GM12865 (cell line): ENCODE data around the gene CSRNP3.

Source experiments
- DNase-seq: peaks from one replicate; pipeline ENCODE4 v3.0.0; 2010; ENCODE audit warnings: low read depth
- H3K4me3 ChIP-seq: 2 replicates; pipeline ENCODE4 v1.5.1; 2011; ENCODE audit warnings: mild to moderate bottlenecking, low read depth, low read length, control low read depth
- TF ChIP-seq, protein P1 (sequence below): IDR thresholded peaks from 2 replicates; pipeline ENCODE4 v1.5.1; 2011; ENCODE audit warnings: low read length, control low read depth, low read depth, inconsistent platforms; ENCODE audit not compliant: insufficient read depth; ENCODE audit errors: missing control alignments

CSRNP3 gene

GRCh38 chr2:165623161-165623560 lies 153.7 kb downstream of the CSRNP3 start:
- H3K4me3 ChIP-seq = no peak overlapping the region
- DNase-seq = no peak
- TF ChIP-seq, protein P1, sequence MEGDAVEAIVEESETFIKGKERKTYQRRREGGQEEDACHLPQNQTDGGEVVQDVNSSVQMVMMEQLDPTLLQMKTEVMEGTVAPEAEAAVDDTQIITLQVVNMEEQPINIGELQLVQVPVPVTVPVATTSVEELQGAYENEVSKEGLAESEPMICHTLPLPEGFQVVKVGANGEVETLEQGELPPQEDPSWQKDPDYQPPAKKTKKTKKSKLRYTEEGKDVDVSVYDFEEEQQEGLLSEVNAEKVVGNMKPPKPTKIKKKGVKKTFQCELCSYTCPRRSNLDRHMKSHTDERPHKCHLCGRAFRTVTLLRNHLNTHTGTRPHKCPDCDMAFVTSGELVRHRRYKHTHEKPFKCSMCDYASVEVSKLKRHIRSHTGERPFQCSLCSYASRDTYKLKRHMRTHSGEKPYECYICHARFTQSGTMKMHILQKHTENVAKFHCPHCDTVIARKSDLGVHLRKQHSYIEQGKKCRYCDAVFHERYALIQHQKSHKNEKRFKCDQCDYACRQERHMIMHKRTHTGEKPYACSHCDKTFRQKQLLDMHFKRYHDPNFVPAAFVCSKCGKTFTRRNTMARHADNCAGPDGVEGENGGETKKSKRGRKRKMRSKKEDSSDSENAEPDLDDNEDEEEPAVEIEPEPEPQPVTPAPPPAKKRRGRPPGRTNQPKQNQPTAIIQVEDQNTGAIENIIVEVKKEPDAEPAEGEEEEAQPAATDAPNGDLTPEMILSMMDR = no peak

DNA sequence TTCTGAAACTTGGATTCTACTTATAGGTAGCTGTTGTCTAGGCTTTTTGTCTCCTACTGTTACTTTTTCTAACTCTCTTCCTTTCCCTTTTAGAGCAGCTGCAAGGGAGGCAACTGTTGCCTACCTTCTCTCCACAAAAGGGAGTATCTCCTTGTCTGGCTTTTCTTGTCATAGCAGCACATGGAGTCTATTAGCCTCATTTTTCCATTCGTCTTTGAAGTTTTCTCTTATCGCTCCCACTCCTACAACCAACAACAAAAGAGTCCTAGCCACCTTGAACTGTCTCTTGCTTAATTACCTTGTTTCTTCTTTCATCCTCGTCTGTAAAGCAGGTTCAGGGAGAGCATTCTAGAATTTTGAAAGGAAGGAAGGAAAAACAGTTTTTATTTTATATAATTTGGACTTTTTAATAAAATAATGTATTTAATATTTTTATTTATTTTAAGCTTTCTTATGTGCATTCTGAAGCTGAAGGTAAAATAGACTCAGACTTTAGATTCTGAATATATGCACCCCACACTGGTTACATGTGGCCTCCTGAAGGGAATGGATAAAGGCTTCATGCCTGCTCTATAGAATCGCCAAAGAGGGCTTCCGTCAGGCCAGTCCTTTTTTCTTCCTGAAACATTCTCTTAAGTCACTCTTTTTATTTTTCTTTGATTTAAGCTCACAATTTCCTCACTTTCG lies 154.4 kb downstream of the CSRNP3 start:
- H3K4me3 ChIP-seq = no peak overlapping the region
- DNase-seq = no peak
- TF ChIP-seq, protein P1 = no peak

DNA sequence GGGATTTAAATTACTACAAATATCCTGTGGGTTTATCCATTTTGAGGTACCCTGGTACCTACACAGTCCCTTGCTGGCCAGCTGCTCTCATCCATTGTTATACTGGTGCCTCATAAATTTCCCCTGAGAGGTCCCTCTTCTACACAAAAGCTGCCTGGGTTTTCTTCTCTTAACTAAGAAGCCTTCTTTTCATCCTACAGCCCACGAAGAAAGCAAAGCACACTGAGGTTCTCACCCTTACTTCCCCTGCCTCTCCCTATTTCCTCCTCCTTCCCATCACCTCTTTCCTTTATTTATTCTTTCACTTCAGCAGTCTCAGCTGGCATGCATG lies 154.9 kb downstream of the CSRNP3 start:
- H3K4me3 ChIP-seq = no peak overlapping the region
- DNase-seq = no peak
- TF ChIP-seq, protein P1 = no peak

- no peak overlapping the region for H3K4me3 ChIP-seq
- TF ChIP-seq, protein P1 = no peak
- DNase-seq = no peak
Observed at GRCh38 chr2:165627470-165627869, 158.0 kb downstream of the CSRNP3 start.

DNA sequence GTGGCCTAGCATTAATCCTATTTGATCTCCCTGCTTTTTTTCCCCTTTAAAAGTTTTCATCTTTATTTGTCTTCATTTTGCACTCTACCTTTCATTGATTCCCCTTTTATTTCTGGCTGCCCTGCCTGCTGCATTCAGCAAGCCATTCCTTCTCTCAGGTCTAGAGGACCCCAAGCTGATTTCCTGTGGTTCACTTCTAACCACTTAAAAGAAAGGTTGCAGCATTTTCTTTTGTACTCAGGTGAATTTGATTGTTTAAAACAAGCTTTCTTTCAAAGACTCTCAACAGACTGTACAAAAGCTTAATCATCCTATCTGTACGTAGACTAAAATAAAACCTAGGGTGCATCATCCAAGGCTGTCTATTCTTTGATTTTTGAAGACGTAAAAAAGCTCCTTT lies 160.3 kb downstream of the CSRNP3 start:
- no peak for DNase-seq
- TF ChIP-seq, protein P1 = no peak
- no peak overlapping the region for H3K4me3 ChIP-seq

- TF ChIP-seq, protein P1 = no peak
- H3K4me3 ChIP-seq = no peak overlapping the region
- DNase-seq = no peak
Observed at GRCh38 chr2:165630236-165630635, 160.7 kb downstream of the CSRNP3 start.

- H3K4me3 ChIP-seq = no peak overlapping the region
- DNase-seq = no peak
- TF ChIP-seq, protein P1 = no peak
Observed at GRCh38 chr2:165631089-165631488, 161.6 kb downstream of the CSRNP3 start.
